ENCODE data around the gene ALDH3A1. TPM values are rescaled to one million over a fixed set of nuclear protein-coding genes. Genes with fewer than 3 reads are reported as not detected.
A peak's percentile ranks its signal among the peaks of the same experiment; 100 is the strongest.

The ALDH3A1 gene
- total and polyA plus RNA-seq, 10 of the 15 experiments (the other 5 are each of a cell fraction or from before 2014, with no cell fraction given), result 0.20 TPM; not detected in 9

DNA sequence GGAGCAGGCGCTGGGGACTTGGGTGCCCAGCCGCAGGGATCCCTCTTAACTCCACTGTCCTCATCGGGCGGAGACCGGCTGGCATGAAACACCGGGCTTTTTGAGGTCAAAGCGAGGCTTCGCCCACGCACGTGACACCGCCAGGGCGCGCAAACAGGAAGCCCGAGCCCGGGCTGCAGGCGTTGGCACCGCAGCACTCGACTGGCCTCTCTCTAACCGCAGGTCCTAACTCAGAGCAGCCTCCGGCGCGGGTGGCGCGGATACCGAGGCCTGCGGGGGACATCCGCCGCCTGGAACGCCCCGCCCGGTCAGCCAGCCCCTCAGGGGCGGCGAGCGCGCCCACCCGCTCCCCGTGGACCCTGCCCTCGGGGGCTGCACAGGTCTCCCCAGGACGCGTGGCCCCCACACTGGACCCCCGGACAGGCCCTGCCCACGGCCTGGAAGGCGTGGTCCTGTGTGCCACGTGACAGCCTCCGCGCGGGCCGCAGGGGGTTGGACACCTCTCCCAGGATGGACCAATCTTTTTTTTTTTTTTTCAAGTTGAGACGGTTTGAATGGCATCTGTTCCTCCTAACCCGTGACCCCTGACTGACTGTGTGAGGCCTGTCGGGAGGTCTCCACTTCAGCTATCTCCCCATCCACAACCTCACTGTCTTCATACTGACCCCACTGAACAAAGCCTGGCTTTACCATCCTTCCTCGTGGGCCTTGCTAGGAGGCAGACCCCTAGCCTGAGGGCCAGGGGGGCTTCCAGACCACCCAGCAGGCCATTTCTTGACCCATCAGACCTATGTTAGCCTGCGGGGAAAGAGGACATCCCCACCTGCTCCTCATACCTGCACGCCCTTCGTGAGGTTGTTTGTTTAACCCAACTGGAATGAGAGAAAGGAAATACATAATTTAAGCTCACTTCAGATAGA, 23.3 kb downstream of the ALDH3A1 start:
- H3K27me3 ChIP-seq (replicated peaks in 1 of 2; ENCODE audit: control insufficient read depth in 2 of 2, insufficient read depth in 2 of 2, low read length in 1 of 2), result peaks cover 0 to 2% of the 10 kb centered on the region in 2 experiments; a peak in 1 of 4 replicates
- H3K27ac ChIP-seq (ENCODE audit: control insufficient read depth, insufficient read depth), result no peak overlapping the region
- 11% methylated on average over 43 of the region's 55 CpGs for whole genome bisulfite sequencing (ENCODE audit: insufficient coverage, insufficient replicate concordance, low lambda C conversion rate, missing lambda C conversion rate)
- no peak for DNase-seq (ENCODE audit: low read depth, low spot score)
- no peaks in the 10 kb centered on the region for H3K36me3 ChIP-seq (ENCODE audit: control insufficient read depth in 2 of 2, insufficient read depth in 2 of 2, low read length in 1 of 2)
- no TSS peak for BruUV-seq (replicated peaks)
- no peaks in the 10 kb centered on the region for H3K79me2 ChIP-seq (ENCODE audit: control insufficient read depth, insufficient read depth, low read length)
- H2AFZ ChIP-seq (ENCODE audit: control insufficient read depth, low read depth, low read length), result no peak overlapping the region
- TF ChIP-seq, protein P1, sequence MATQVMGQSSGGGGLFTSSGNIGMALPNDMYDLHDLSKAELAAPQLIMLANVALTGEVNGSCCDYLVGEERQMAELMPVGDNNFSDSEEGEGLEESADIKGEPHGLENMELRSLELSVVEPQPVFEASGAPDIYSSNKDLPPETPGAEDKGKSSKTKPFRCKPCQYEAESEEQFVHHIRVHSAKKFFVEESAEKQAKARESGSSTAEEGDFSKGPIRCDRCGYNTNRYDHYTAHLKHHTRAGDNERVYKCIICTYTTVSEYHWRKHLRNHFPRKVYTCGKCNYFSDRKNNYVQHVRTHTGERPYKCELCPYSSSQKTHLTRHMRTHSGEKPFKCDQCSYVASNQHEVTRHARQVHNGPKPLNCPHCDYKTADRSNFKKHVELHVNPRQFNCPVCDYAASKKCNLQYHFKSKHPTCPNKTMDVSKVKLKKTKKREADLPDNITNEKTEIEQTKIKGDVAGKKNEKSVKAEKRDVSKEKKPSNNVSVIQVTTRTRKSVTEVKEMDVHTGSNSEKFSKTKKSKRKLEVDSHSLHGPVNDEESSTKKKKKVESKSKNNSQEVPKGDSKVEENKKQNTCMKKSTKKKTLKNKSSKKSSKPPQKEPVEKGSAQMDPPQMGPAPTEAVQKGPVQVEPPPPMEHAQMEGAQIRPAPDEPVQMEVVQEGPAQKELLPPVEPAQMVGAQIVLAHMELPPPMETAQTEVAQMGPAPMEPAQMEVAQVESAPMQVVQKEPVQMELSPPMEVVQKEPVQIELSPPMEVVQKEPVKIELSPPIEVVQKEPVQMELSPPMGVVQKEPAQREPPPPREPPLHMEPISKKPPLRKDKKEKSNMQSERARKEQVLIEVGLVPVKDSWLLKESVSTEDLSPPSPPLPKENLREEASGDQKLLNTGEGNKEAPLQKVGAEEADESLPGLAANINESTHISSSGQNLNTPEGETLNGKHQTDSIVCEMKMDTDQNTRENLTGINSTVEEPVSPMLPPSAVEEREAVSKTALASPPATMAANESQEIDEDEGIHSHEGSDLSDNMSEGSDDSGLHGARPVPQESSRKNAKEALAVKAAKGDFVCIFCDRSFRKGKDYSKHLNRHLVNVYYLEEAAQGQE (IDR thresholded peaks at IDR 0.05; ENCODE audit: low read depth, low read length), result no peak
- TF ChIP-seq RUNX3 (IDR thresholded peaks at IDR 0.05; ENCODE audit: low read length), result peak; percentile 15; the same call in 1 of the 2 replicates
- TF ChIP-seq BHLHE40 (IDR thresholded peaks at IDR 0.05; ENCODE audit: borderline replicate concordance in 1 of 2, low read depth in 2 of 2, low read length in 1 of 2), result peak in 1 of 2 experiments; percentile 18; a peak in 1 of 4 replicates
- TF ChIP-seq, protein P2, sequence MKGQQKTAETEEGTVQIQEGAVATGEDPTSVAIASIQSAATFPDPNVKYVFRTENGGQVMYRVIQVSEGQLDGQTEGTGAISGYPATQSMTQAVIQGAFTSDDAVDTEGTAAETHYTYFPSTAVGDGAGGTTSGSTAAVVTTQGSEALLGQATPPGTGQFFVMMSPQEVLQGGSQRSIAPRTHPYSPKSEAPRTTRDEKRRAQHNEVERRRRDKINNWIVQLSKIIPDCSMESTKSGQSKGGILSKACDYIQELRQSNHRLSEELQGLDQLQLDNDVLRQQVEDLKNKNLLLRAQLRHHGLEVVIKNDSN (IDR thresholded peaks at IDR 0.05; ENCODE audit: borderline replicate concordance, extremely low read length, insufficient read depth, low read depth, low read length), result peak; percentile 58
- RAD21 ChIA-PET (ENCODE audit: unreplicated experiment), result no interaction called here
- H3K9ac ChIP-seq (ENCODE audit: control insufficient read depth, insufficient read depth, low read length), result no peak overlapping the region
- no peaks in the 10 kb centered on the region for H3K9me3 ChIP-seq (replicated peaks; ENCODE audit: control insufficient read depth, insufficient read depth, low read length)
- intact Hi-C loops (cut with micrococcal nuclease; ENCODE audit: unreplicated experiment), result no loop called here
- no peak overlapping the region for H3K4me3 ChIP-seq
- POLR2A ChIA-PET, result no interaction called here
- H3K4me1 ChIP-seq (ENCODE audit: control insufficient read depth, insufficient read depth, low read length), result no peaks in the 10 kb centered on the region
- FAIRE-seq, result no peak
- H4K20me1 ChIP-seq (ENCODE audit: control insufficient read depth, insufficient read depth), result no peaks in the 10 kb centered on the region
- H3K4me2 ChIP-seq (ENCODE audit: control insufficient read depth, insufficient read depth), result peak overlapping the region; percentile 42; the same call in 1 of the 2 replicates
- SMC1A ChIA-PET (ENCODE audit: uncharacterized antibody, unreplicated experiment), result no interaction called here
- in situ Hi-C loops (cut with MboI), result no loop called here
- ATAC-seq, result no peak
- CTCF ChIA-PET, result no interaction called here

Data from GM12878 (cell line).